ENCODE measurements around the gene GUCY1A2.

The GUCY1A2 gene

GRCh38 chr11:106728379-106728778 lies 289.9 kb downstream of the GUCY1A2 start:
- no peak for DNase-seq

- no peak for DNase-seq
These were observed 291.0 kb downstream of the GUCY1A2 start for GRCh38 chr11:106727256-106727655.

- DNase-seq = no peak
These were observed 293.9 kb downstream of the GUCY1A2 start for GRCh38 chr11:106724293-106724892.

GRCh38 chr11:106723071-106723470 lies 295.2 kb downstream of the GUCY1A2 start:
- DNase-seq = no peak

GRCh38 chr11:106717222-106717621 lies 301.1 kb downstream of the GUCY1A2 start:
- DNase-seq = no peak

GRCh38 chr11:106714199-106714598 lies 304.1 kb downstream of the GUCY1A2 start:
- DNase-seq = no peak

- DNase-seq = no peak
These were observed 309.9 kb downstream of the GUCY1A2 start for GRCh38 chr11:106708348-106708747.

- no peak for DNase-seq
These were observed 311.9 kb downstream of the GUCY1A2 start for GRCh38 chr11:106706355-106706754.

GRCh38 chr11:106702805-106703204 lies 315.5 kb downstream of the GUCY1A2 start:
- no peak for DNase-seq

- no peak for DNase-seq
These were observed 321.2 kb downstream of the GUCY1A2 start for GRCh38 chr11:106697058-106697457.

- DNase-seq = no peak
These were observed 322.8 kb downstream of the GUCY1A2 start for GRCh38 chr11:106695506-106695905.

- DNase-seq = no peak
These were observed 323.8 kb downstream of the GUCY1A2 start for GRCh38 chr11:106694501-106694900.

- no peak for DNase-seq
These were observed 326.4 kb downstream of the GUCY1A2 start for GRCh38 chr11:106691807-106692365.

- DNase-seq = no peak
These were observed 327.4 kb downstream of the GUCY1A2 start for GRCh38 chr11:106690923-106691322.

- no peak for DNase-seq
These were observed 333.3 kb downstream of the GUCY1A2 start for GRCh38 chr11:106684944-106685343.

GRCh38 chr11:106683435-106683834 lies 334.8 kb downstream of the GUCY1A2 start:
- no peak for DNase-seq

GRCh38 chr11:106681435-106681834 lies 336.8 kb downstream of the GUCY1A2 start:
- no peak for DNase-seq

- DNase-seq = no peak
These were observed 338.7 kb downstream of the GUCY1A2 start for GRCh38 chr11:106679581-106679980.

- no peak for DNase-seq
These were observed 339.1 kb downstream of the GUCY1A2 start for GRCh38 chr11:106679181-106679580.

- no peak for DNase-seq
These were observed 348.2 kb downstream of the GUCY1A2 start for GRCh38 chr11:106670069-106670468.

- no peak for DNase-seq
These were observed 350.1 kb downstream of the GUCY1A2 start for GRCh38 chr11:106668147-106668546.

GRCh38 chr11:106656646-106657045 lies 361.6 kb downstream of the GUCY1A2 start:
- DNase-seq = no peak

GRCh38 chr11:106644824-106645223 lies 373.5 kb downstream of the GUCY1A2 start:
- DNase-seq = no peak

- DNase-seq = no peak
These were observed 375.9 kb downstream of the GUCY1A2 start for GRCh38 chr11:106642331-106642730.

GRCh38 chr11:106632283-106632682 lies 386.0 kb downstream of the GUCY1A2 start:
- DNase-seq = no peak

All from activated T-cell treated with anti-CD3 and anti-CD28 coated beads for 4 hours (primary cell).